Tibial artery (tissue), 4 donors: ENCODE results near the gene ZKSCAN5.
"Not testable (repeated sequence)": the region's sequence is repeated elsewhere in the genome, so short reads cannot be mapped to it uniquely, and the experiment has no call there.

Experiments used
- DNase-seq, 2 donors: peaks; one replicate each; pipeline ENCODE4 v3.0.0-alpha.2; 2019
- H3K27ac ChIP-seq, 2 donors: fragments of 200-600 bp; sonication (generic) in 1 of 2; 1 replicate in 1 of 2; 2 replicates in 1 of 2; pipeline ENCODE4 v1.5.1; 2018 to 2019; ENCODE audit warnings: mild to moderate bottlenecking in 1 of 2
- H3K27me3 ChIP-seq, 2 donors: fragments of 200-600 bp; sonication (generic) in 1 of 2; one replicate each; pipeline versions ENCODE4 v1.5.1 to v1.6.0; 2016 to 2019
- H3K36me3 ChIP-seq, 3 donors: fragments of 200-600 bp; sonication (generic) in 2 of 3; one replicate each; pipeline ENCODE4 v1.5.1; 2016 to 2019; ENCODE audit warnings: mild to moderate bottlenecking in 2 of 3
- H3K4me1 ChIP-seq, 4 donors: fragments of 200-600 bp; sonication (generic) in 2 of 4; 1 replicate in 3 of 4; 2 replicates in 1 of 4; pipeline ENCODE4 v1.5.1; 2016 to 2019
- H3K4me3 ChIP-seq, 2 donors: fragments of 200-600 bp; sonication (generic) in 1 of 2; 1 replicate in 1 of 2; 2 replicates in 1 of 2; pipeline ENCODE4 v1.5.1; 2018 to 2019; ENCODE audit warnings: mild to moderate bottlenecking in 2 of 2
- H3K9me3 ChIP-seq, 3 donors: fragments of 200-600 bp; sonication (generic) in 1 of 3; one replicate each; pipeline ENCODE4 v1.5.1; 2016 to 2019
- CTCF ChIP-seq, 2 experiments: fragments of 200-600 bp in 1 of 2; fragments of 450-650 bp in 1 of 2; IDR thresholded peaks; one replicate each; pipeline ENCODE4 v1.5.1; 2017 to 2019; ENCODE audit warnings: antibody characterized with exemption in 2 of 2, mild to moderate bottlenecking in 1 of 2, moderate library complexity in 1 of 2
- intact Hi-C: fragments of 100-400 bp; cut with DNase I; formaldehyde crosslinking; loops from one replicate; pipeline ENCODE4 v1.15.0; 2023; ENCODE audit warnings: low total_unique reads

Gene ZKSCAN5

GRCh38 chr7:99560834-99561736 is 56.6 kb downstream of the ZKSCAN5 start:
- intact Hi-C loops, result no loop called here
- no peak overlapping the region for H3K4me3 ChIP-seq
- H3K9me3 ChIP-seq, result no peaks in the 10 kb centered on the region
- H3K4me1 ChIP-seq, result peaks cover 0 to 38% (median 27%) of the 10 kb centered on the region in 4 donors
- H3K27ac ChIP-seq, result no peak overlapping the region
- H3K36me3 ChIP-seq, result peaks cover 42 to 67% (median 48%) of the 10 kb centered on the region in 3 donors
- H3K27me3 ChIP-seq, result no peaks in the 10 kb centered on the region
- no peak for TF ChIP-seq CTCF (IDR thresholded peaks at IDR 0.05)
- no peak for DNase-seq

DNA sequence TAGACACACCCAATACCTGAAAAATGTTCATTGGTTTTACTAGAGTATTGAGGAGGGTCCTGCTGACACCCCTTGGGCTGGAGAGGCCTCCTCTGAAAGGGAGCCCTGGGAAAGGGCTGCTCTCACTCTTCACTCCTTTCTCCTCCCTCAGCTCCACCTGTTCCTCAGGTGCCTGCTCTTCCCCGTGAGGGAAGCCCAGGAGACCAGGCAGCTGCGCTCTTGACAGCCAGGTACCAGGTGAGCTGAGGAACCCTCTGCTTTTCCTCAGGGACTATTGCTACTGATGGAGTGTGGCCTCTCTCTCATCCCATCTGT is 57.2 kb downstream of the ZKSCAN5 start:
- Histone ChIP-seq H3K4me1 (peaks cover 0 to 37% (median 23%) of the 10 kb centered on the region in 4 donors), H3K9me3 (no peaks in the 10 kb centered on the region), H3K27ac (no peak overlapping the region), H3K36me3 (peaks cover 45 to 67% (median 54%) of the 10 kb centered on the region in 3 donors), H3K27me3 (no peaks in the 10 kb centered on the region), H3K4me3 (no peak overlapping the region)
- intact Hi-C loops, result no loop called here
- no peak for DNase-seq
- TF ChIP-seq CTCF (IDR thresholded peaks at IDR 0.05), result no peak

DNA sequence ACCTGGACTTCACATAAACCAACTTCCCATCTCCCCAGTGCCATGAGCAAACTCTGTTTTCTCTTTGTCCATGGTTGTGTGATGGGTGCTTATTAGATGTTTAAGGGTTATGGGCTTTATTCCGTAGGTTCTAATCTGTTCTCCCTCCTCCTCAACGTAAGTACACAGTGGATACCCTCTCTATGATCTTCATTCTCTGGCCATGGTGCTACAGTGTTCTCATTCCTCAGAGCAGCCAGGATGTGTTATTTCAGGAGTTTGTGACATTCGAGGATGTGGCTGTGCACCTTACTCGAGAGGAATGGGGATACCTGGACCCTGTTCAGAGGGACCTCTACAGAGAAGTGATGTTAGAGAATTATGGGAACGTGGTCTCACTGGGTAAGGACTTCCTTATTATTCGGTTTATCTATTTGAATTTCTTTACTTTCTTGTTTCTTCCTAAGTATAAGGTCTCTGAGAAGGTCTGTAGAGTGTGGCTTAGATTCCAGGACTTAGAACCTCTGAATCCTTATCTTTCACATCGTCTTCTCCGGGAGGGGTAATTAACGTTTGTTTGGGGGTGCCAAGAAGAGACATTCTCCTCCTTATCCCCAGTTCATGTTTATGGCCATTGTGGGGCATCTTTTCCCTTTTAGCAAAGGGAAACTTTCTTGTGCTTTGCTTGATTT is 57.8 kb downstream of the ZKSCAN5 start:
- Histone ChIP-seq H3K4me1 (peaks cover 0 to 31% (median 18%) of the 10 kb centered on the region in 4 donors), H3K36me3 (peaks cover 47 to 70% (median 54%) of the 10 kb centered on the region in 3 donors), H3K27me3 (no peaks in the 10 kb centered on the region), H3K4me3 (no peak overlapping the region), H3K9me3 (no peaks in the 10 kb centered on the region), H3K27ac (no peak overlapping the region)
- DNase-seq, result no peak
- TF ChIP-seq CTCF (IDR thresholded peaks at IDR 0.05), result no peak
- intact Hi-C loops, result no loop called here

GRCh38 chr7:99562832-99563231 is 58.4 kb downstream of the ZKSCAN5 start:
- Histone ChIP-seq H3K4me1 (peaks cover 0 to 27% (median 13%) of the 10 kb centered on the region in 4 donors), H3K27me3 (no peaks in the 10 kb centered on the region), H3K9me3 (no peaks in the 10 kb centered on the region), H3K27ac (no peak overlapping the region), H3K36me3 (peaks cover 47 to 74% (median 58%) of the 10 kb centered on the region in 3 donors), H3K4me3 (no peak overlapping the region)
- DNase-seq, result no peak
- no peak for TF ChIP-seq CTCF (IDR thresholded peaks at IDR 0.05)
- intact Hi-C loops, result no loop called here

DNA sequence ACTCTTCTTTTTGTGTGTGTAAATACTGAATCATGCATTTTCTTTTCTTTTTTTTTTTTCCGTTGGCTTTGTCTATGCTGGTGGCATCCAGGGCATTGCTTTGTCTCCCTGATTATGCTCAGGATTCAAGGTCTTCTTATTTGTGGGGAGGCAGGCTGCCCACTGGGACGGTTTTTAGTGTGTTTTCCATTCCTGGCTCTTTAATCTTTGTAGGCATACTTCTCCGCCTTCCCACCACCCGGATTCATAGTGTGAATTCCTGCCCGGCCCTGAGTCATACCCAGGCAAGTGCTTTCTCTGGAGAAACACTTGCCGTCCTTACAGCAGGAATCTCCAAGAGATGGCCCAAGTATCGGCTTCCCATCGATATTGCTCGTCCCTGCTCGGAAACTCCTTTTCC is 59.2 kb downstream of the ZKSCAN5 start:
- Histone ChIP-seq H3K4me3 (no peak overlapping the region), H3K27me3 (no peaks in the 10 kb centered on the region), H3K9me3 (no peaks in the 10 kb centered on the region), H3K36me3 (peaks cover 51 to 82% (median 62%) of the 10 kb centered on the region in 3 donors), H3K4me1 (peaks cover 0 to 27% (median 13%) of the 10 kb centered on the region in 4 donors), H3K27ac (no peak overlapping the region)
- no peak for DNase-seq
- no peak for TF ChIP-seq CTCF (IDR thresholded peaks at IDR 0.05)
- intact Hi-C loops, result no loop called here

DNA sequence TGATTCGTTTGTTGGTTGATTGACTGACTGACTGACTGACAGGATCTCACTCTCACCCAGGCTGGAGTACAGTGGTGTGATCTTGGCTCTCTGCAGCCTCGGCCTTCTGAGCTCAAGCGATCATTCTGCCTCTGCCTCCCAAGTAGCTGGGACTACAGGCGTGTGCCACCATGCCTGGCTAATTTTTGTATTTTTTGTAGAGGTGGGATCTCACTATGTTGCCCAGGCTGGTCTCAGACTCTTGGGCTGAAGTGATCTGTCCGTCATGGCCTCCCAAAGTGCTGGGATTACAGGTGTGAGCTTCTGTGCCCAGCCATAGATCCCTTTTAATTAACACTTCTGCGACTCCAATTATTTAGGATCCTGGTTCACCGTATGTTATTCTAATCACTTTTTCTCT is 64.3 kb downstream of the ZKSCAN5 start:
- peaks cover 51 to 95% (median 76%) of the 10 kb centered on the region in 3 donors for H3K36me3 ChIP-seq
- H3K27ac ChIP-seq, H3K9me3 ChIP-seq, H3K4me1 ChIP-seq, intact Hi-C loops, H3K4me3 ChIP-seq, DNase-seq, H3K27me3 ChIP-seq: not testable (repeated sequence)
